ENCODE results near the gene SKA1. TPM values are rescaled to one million over a fixed set of nuclear protein-coding genes. Genes with fewer than 3 reads are reported as not detected.
"Not testable (repeated sequence)": the region's sequence is repeated elsewhere in the genome, so short reads cannot be mapped to it uniquely, and the experiment has no call there.

Gene SKA1
- total RNA-seq, 4 donors from 2014 or later: not detected

GRCh38 chr18:50432915-50433314, 58.1 kb downstream of the SKA1 start:
- Histone ChIP-seq H3K4me3 (no peak overlapping the region), H3K27me3 (no peaks in the 10 kb centered on the region), H3K27ac (replicated peaks in 1 of 4) (no peak overlapping the region), H3K4me1 (no peaks in the 10 kb centered on the region), H3K9me3 (no peaks in the 10 kb centered on the region), H3K36me3 (no peaks in the 10 kb centered on the region)
- intact Hi-C loops (cut with DNase I): no loop called here
- 94% methylated on average over 2 of the region's 3 CpGs for WGBS
- TF ChIP-seq POLR2A (IDR thresholded peaks at IDR 0.05; ENCODE audit: low read depth) (no peak), EP300 (IDR thresholded peaks at IDR 0.05) (no peak), CTCF (IDR thresholded peaks at IDR 0.05) (no peak), POLR2AphosphoS5 (IDR thresholded peaks at IDR 0.05) (no peak)
- DNase-seq (ENCODE audit: extremely low spot score): peak; percentile 42

- H3K36me3 ChIP-seq; H3K4me3 ChIP-seq; intact Hi-C loops (cut with DNase I); H3K27me3 ChIP-seq; H3K4me1 ChIP-seq; H3K27ac ChIP-seq (replicated peaks in 1 of 4); DNase-seq (ENCODE audit: extremely low spot score); H3K9me3 ChIP-seq: not testable (repeated sequence)
- 100% methylated on average over 1 of the region's 1 CpG for WGBS
These were observed 61.9 kb downstream of the SKA1 start for GRCh38 chr18:50436742-50437141.

GRCh38 chr18:50439460-50440015, 64.7 kb downstream of the SKA1 start:
- TF ChIP-seq POLR2AphosphoS5 (IDR thresholded peaks at IDR 0.05) (no peak), CTCF (IDR thresholded peaks at IDR 0.05) (no peak), POLR2A (IDR thresholded peaks at IDR 0.05; ENCODE audit: low read depth) (no peak), EP300 (IDR thresholded peaks at IDR 0.05) (no peak)
- Histone ChIP-seq H3K4me1 (no peaks in the 10 kb centered on the region), H3K4me3 (no peak overlapping the region), H3K9me3 (no peaks in the 10 kb centered on the region), H3K27ac (replicated peaks in 1 of 4) (no peak overlapping the region), H3K36me3 (no peaks in the 10 kb centered on the region), H3K27me3 (no peaks in the 10 kb centered on the region)
- intact Hi-C loops (cut with DNase I): no loop called here
- 92% methylated on average over 2 of the region's 2 CpGs for WGBS
- DNase-seq (ENCODE audit: extremely low spot score): peak; percentile 55

GRCh38 chr18:50441016-50441415, 66.2 kb downstream of the SKA1 start:
- H3K27ac ChIP-seq (replicated peaks in 1 of 4): no peak overlapping the region
- H3K4me1 ChIP-seq: no peaks in the 10 kb centered on the region
- no peaks in the 10 kb centered on the region for H3K36me3 ChIP-seq
- intact Hi-C loops (cut with DNase I): no loop called here
- H3K9me3 ChIP-seq: no peaks in the 10 kb centered on the region
- DNase-seq (ENCODE audit: extremely low spot score): no peak
- 72% methylated on average over 4 of the region's 4 CpGs for WGBS
- no peaks in the 10 kb centered on the region for H3K27me3 ChIP-seq
- TF ChIP-seq POLR2AphosphoS5 (IDR thresholded peaks at IDR 0.05) (no peak), CTCF (IDR thresholded peaks at IDR 0.05) (no peak), POLR2A (IDR thresholded peaks at IDR 0.05; ENCODE audit: low read depth) (no peak), EP300 (IDR thresholded peaks at IDR 0.05) (no peak)
- no peak overlapping the region for H3K4me3 ChIP-seq

GRCh38 chr18:50441501-50441900, 66.7 kb downstream of the SKA1 start:
- no peak for TF ChIP-seq EP300 (IDR thresholded peaks at IDR 0.05)
- no peak for TF ChIP-seq POLR2A (IDR thresholded peaks at IDR 0.05; ENCODE audit: low read depth)
- no peak for TF ChIP-seq CTCF (IDR thresholded peaks at IDR 0.05)
- TF ChIP-seq POLR2AphosphoS5 (IDR thresholded peaks at IDR 0.05): no peak
- no peaks in the 10 kb centered on the region for H3K4me1 ChIP-seq
- no peaks in the 10 kb centered on the region for H3K27me3 ChIP-seq
- WGBS: 38% methylated on average over 1 of the region's 1 CpG
- H3K27ac ChIP-seq (replicated peaks in 1 of 4): no peak overlapping the region
- no peaks in the 10 kb centered on the region for H3K9me3 ChIP-seq
- intact Hi-C loops (cut with DNase I): no loop called here
- no peaks in the 10 kb centered on the region for H3K36me3 ChIP-seq
- H3K4me3 ChIP-seq: no peak overlapping the region
- no peak for DNase-seq (ENCODE audit: extremely low spot score)

Other genes with a start within 250 kb of the SKA1 start
- gene MYO5B, start 179.9 kb upstream of the SKA1 start, total RNA-seq: 10 to 100 TPM in 1 of 4 donors, 1 to 10 TPM in 3; 2.0 to 13.9 (median 5.3) TPM
- under 1 TPM in 1 of 4 donors, not detected in 3; 0.40 TPM for gene CFAP53, start 108.6 kb upstream of the SKA1 start, total RNA-seq
- 100 to 1,000 TPM in 1 of 4 donors, 10 to 100 TPM in 3; 65.6 to 101 (median 79.8) TPM for gene MBD1, start 93.5 kb upstream of the SKA1 start, total RNA-seq
- gene CXXC1, start 87.4 kb upstream of the SKA1 start, total RNA-seq: 10 to 100 TPM; 38.6 to 58.1 (median 49.2) TPM
- gene MAPK4, start 185.0 kb downstream of the SKA1 start, total RNA-seq: 10 to 100 TPM in 2 of 4 donors, 1 to 10 TPM in 2; 6.2 to 14.5 (median 9.6) TPM

Data from esophagus muscularis mucosa (tissue), 4 donors.